HG03025 (cell line): ENCODE data around the gene ATXN1.

ENCODE experiments used
- ATAC-seq: cut with Tn5 transposase; IDR thresholded peaks from one replicate; pipeline ENCODE4 v1.9.1; 2021; ENCODE audit warnings: mild to moderate bottlenecking, moderate library complexity; ENCODE audit not compliant: unreplicated experiment, low FRiP score

The ATXN1 gene

DNA sequence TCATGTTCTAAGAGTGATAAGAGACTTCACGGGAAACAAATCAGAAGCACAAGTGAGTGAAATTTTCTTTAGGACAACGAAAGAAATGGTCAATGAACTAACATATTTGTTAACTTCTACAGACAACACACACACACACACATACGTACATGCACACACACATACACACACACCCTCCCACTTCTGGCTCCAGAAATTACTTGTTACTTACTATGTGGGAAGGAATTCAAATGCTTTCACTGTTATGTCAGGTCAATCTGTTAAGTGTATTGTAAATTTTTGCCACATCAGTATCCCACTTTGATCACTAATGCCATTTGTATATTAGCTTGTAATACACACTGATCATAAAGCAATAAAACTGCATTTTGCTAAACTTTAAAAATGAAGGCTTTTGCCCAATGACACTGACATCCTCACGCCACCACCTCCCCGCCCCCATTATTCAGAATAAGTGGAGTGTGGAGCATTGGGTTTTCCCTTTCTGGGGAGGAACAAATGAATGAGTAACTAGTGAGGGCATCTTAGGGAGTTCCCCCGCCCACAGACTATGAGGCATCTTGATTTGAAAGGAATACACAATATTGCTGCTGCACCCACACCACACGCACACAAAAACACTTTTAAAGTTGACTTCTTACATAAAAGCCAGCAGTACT lies 76.2 kb downstream of the ATXN1 start:
- ATAC-seq, result no peak

DNA sequence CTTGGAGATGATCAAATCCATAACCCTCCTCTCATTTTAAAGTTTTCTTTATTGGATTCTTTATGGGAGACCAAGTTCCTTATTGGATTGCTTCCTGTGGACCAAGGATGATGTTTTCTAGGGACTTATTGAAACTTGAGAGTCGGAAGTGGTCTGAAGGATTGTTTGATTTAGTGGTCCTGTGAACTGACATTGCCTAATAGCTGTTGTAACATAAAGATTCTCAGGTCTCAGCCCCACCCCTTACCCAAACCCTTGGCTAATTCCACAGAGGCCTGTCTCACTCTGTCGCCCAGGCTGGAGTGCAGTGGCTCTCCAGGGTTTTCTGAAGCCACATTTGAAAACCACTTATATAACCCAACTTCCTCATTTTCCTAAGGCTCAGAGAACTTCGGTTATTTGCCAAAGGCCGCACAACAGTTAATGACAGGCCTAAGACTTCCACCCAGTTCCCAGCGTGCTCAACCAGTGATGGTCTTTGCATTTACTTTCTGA lies 77.0 kb downstream of the ATXN1 start:
- no peak for ATAC-seq

DNA sequence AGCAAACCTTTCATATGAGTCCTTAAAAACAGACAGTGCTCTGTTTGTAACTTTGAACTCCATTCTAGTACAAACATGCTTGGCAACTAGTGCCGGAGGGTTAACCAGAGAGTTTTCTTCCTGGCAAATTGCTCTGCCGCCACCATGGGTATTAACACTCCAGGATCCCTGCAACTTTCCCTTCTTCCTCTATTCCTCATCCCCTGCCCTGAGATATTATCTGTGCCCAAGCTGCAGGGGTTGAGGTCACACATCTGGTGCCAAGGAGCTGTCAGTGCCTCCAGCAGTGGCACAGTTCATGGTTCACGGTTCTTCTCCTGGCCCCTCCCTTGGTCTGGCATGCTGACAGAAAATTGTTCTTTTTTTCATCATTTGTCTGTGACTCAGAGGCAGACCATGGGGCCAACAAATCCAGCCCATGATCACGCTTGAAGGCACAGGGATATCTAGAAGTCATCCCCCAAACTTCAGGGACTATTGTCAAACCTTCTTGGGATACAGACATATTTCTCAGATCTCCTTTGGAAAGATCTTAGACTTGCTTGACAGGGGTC lies 77.5 kb downstream of the ATXN1 start:
- no peak for ATAC-seq

DNA sequence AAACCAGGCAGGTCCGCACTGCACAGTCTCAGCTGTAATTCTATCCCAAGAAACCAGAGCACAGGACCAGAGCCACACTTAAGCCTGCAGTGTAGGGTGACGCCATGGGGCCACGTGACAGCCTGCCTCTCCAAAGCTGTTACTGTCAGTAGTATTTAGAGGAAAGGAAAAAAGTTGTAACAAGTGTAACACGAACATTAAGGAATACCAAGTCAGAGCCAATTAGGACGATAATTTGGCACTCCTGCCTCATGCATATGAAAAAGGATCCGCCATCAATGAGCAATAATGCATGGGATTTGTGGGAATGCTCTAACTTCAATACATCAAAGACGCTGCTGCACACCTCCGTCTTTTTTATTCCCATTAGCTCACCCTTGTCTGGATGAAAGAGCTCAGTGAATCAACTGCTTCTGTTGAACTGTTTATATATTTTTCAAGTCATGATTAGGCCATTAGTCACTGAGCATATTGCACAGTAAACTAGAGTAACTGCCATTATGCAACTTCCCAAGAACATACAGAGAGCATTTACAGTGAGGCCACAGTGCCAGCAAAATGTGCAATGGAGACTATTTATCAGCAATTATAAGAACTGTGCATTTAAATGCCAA lies 79.9 kb downstream of the ATXN1 start:
- no peak for ATAC-seq

DNA sequence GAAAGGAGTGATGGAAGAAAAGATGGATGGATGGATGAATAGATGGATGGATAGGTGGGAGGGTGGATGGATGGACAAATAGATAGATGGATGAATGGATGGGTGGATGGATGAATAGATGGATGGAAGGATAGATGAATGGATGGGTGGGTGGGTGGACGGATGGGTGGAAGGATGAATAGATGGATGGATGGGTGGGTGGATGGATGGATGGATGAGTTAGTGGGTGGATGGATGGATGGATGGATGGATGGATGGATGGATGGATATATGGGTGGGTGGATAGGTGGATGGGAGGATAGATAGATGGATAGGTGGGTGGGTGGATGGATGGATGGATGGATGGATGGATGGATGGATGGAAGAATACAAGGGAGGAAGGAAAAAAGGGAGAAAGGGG lies 82.2 kb downstream of the ATXN1 start:
- no peak for ATAC-seq

DNA sequence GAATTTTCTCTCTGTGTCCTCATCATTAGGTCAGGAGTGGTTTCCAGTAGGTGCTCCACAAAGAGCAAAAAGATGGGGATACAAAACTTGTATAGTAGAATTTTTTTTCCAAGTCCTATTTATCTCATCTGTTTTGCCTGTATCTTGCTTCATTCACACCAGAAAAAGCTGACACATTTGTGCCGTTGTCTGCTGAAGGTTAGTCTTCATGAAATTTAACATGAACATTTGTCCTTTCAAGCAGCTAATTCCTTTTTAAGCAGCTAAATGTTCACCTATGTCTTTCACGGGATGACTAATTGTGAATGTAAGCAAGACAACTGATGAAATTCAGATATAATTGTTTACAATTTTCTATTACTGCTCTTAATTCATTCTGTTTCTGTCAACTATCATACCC lies 83.8 kb downstream of the ATXN1 start:
- ATAC-seq, result no peak

DNA sequence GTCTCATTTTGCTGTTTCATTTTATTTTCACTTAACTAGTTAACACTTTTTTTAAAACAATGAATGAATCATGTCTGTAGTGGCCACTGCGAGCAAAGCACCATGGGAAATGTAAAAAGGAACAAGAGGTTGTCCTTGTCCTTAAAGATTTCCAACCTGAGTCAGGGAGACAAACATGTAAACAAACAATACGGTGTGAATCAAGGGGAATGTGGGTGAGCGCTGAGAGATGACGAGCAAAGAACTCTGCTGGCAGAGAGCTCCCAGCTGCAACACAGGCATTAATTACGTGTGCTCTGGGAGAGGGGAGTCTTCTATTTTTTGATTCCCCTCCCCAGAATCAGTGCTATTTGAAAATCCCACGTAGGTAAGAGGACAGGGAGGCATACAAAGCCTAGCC lies 84.3 kb downstream of the ATXN1 start:
- ATAC-seq, result no peak

DNA sequence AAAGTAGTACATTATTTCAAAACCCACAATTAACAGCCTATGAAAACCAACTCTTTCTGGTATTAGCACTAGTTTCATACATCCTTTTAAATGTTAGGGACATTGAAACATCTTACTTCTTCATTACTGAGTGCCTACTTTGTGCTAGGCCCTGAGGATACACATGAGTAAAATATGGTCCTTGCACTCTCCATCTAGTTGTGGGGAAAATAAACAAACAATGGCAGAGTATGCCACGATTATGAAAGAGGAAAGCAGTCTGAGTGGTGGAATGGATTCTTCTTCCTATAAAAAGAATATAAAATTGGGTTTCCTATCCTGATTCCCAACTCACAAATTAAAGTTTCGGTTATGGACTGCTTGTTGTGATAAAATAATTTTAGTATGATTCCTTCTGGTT lies 84.9 kb downstream of the ATXN1 start:
- no peak for ATAC-seq

DNA sequence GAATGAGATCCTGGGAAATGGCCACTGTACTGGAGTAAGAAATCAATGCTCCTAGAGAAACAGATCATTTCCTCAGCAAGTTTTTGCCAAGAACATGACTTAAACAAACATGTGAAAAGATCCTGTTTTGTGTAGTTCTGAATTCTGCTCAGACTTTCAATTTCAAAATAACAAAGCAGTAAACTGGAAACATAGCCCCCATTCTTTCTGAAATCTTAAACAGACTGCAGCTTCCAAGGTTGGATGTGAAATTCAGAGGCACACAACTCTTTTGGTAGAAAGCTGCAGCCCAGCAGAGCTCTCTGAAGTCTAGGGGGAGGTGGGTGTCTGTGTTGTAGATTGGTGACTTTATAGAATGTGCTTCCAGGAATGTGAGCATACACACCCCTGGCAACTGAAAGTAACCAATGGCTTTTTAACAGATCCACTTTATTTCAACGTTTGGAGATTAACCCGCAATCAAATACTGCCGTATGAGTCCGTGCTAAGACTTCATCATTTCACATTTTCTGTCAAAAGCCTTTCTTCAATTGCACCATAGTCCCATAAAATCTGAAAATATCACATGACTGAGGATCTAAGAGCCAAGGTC lies 86.4 kb downstream of the ATXN1 start:
- no peak for ATAC-seq

DNA sequence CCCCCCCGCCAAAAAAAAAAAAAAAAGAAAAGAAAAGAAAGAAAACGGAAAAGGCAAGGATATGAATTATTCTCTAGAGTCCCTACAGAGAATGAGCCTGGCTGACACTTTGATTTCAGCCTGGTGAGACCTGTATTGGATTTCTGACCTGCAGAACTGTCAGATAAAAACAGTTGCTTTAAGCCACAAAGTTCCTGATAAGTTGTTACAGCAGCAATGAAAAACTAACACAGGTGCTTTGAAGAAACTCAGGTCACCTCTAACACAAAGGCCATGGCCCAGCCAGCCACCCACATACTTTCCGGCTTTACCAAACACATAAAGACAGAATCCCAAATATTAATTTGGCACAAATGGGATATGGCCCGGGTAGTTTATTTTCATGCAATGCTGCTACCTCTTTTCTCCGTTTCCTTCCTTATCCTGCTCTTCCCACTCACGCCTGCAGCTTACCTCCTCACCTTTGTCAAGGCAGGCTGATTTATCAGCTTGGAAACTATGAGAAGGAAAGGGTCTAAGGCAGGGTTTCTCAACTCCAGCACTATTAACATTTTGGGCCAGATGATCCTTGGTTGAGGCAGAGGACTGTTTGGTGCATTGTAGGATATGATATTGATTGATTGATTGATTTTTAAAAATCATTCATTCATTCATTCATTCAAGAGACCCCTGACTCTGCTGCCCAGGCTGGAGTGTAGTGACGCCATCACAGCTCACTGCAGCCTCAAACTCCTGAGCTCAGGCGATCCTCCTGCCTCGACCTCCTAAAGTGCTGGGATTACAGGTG lies 88.1 kb downstream of the ATXN1 start:
- ATAC-seq, result no peak

DNA sequence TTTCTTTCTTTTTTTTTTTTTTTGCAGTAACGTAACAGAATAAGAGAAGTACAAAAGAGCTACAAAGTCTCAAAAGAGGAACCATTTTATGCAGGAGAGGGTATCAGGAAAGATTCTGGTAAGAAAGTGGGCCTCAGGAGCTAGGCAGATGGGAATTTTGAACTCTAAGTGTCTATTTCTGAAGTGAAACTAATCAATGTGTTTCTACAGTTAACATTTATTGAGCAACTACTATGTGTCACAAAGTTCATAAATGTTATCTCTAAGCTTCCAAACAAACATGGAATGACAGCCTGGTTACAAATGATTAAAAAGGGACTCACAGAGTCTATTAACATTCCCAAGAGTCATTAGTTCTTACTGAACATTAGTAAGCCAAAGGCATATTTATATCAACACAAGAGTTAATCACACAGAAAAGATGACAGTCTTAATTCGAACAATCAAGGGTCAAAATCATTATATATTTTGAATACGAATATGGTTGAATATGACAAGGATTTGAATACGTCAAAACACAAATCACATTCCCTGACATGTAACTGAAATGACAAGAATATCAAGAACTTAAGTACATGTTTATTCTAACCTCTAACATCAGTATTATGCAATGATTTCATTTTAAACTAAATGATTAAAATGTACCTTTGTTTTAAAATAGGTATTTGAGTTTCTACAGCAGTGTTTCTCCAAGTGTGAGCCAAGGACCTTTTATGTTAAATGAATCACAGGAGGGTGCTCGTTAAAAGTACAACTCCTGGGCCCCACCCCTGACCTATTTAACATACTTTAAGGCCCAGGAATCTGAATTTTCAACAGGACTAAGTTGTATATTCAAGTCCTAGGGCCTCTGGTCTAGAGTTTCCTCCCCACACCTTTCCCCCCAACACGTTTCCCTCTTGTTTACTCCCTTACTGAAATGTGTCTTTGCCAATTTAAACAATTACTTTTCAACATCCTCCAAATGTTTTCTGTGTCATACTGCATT lies 89.7 kb downstream of the ATXN1 start:
- no peak for ATAC-seq

DNA sequence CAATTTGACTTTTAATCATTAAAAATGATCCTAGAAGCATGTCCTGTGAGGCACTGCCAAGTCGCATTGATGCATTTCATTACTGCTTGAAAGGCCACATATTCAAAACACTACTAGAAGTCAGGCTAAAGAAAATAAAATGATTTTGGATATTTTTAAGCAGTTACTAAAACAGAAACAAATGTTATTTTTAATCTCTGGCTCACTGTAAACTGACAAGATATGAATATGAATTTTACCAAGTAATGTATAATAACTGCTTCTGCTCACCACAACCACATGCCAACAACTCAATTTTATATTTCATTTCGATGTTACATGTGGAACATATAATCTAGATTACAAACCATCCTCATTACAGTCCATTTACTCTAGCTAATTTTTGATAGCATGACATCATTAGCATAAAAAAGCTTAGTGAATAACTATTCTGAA lies 90.6 kb downstream of the ATXN1 start:
- peak; percentile 13 for ATAC-seq

DNA sequence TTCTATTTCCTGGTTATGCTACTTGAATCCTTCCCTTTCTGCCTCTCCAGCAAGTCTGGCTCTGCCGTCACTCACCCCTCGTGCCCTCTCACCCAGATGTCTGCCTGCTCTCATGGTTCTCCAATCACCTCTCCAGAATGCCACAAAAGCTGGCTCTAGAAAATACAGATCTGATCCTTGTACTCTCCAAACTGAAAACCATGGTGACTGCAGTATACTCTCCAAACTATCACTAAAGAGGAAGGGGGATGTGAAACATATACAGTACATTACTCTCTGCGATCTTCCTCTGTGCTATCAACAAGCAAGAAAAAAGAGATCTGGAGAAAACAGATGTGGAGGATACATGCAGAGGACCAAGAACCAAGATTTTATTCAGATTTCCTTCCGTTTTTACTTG lies 91.1 kb downstream of the ATXN1 start:
- peak; percentile 76 for ATAC-seq

DNA sequence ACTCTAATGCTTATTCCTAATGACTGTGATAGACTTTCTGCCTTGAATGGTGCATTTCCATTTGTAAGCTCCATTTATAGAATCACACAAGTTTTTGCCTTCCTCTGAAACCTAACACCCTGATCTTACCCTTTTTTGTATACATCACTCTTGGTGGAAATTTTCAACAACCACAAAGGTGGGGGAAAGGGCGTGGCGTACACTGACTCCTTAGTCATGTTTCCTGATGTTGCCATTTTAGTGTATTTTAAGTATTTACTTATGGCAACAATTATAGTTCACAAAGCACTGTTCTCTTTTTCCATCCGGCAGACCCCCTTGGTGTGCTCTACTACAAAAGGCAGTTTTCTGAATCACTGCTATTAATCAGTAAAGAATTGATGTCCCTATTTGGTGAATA lies 92.0 kb downstream of the ATXN1 start:
- no peak for ATAC-seq

DNA sequence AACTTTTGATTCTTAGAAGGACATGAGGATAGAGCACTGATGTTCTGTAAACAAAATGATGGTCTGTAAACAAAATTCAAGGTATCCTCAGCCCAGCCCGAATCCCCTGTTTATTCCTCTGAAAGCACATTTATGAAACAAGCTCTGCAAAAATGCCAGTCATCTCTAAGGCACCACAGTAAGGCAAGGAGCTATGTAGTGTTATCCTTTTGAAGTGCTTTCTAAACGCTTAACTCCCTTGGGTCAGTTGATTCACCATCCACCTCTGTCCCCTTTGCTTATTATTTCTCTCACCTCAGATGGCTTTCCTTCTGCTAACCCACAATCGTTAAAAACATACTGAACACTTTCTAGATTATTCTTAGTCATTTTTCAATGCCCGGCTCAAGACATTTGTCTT lies 93.8 kb downstream of the ATXN1 start:
- no peak for ATAC-seq

DNA sequence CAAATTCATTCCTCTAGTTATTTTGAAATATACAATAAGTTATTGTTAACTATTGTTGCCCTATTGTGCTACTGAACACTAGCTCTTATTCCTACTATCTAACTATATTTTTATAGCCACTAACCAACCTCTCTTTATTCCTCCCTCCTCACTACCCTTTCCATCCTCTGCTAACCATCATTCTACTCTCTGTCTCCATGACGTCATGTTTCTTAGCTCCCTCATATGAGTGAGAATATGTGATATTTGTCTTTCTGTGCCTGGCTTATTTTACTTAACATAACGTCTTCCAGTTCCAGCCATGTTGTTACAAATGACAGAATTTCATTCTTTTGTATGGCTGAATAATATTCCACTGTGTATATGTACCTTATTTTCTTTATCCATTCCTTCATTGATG lies 95.3 kb downstream of the ATXN1 start:
- ATAC-seq, result no peak

DNA sequence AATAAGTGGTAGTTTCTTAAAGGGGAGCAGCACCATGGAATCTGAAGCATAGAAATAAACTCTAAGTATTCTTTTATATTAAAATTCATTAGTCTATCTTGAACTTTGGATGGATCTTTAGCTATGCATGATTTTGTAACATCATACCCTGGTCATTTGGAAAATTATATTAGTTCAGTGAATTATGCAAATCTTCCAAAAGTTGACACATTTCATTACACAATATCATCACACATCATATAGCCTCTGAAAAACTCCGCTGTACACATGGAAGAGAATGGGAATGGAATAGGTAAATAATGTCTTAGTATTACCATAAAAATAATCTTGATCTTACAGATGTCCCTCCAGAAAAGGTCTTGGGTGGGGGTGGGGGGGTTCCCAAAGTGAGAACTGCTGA lies 96.1 kb downstream of the ATXN1 start:
- ATAC-seq, result no peak

DNA sequence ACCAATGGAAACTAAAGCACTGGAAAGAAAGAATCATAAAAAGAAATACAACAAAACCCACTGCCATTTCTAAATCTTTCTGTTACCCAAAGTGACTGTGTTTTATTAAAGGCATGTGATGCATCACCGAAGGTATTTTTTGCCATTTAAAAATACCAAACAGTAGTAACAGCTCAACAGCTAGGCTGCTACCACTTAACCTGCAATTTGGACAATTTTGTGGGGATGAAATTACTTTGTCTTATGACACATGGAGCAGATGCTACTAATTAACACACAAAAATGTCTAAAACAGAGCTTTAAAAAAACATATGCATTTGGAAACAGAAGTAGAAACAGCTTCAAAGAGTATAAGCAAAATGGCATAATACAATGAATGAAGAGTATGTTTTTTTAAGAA lies 97.4 kb downstream of the ATXN1 start:
- no peak for ATAC-seq

DNA sequence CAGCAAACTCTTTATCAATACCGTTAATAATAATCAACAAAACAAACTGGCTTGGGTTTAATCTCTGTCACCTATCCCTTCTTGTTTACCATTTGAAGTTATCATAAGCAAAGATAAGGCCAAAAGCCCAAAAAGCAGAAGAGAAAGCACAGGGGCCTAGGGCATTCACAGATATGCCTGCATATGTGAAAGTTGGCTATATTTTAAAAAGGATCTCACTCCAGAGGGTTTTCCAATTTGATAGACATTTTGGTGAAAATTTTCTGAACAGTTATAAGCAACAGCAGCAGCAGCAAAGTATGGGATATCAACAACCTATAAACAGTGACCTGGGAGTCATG lies 101.1 kb downstream of the ATXN1 start:
- no peak for ATAC-seq
